Left ventricle myocardium inferior (tissue), 1 donor: ENCODE results near the gene SDK1. TPM values are rescaled to one million over a fixed set of nuclear protein-coding genes. Genes with fewer than 3 reads are reported as not detected.

ENCODE experiments used
- DNase-seq: peaks from one replicate; pipeline ENCODE4 v3.0.0-alpha.2; 2020
- H3K27ac ChIP-seq: fragments of 200-600 bp; replicated peaks from 2 replicates; pipeline ENCODE4 v1.8.0; 2021
- H3K27me3 ChIP-seq: fragments of 200-600 bp; 2 replicates; pipeline ENCODE4 v1.8.0; 2021; ENCODE audit warnings: low read depth
- H3K36me3 ChIP-seq: fragments of 200-600 bp; 2 replicates; pipeline ENCODE4 v1.8.0; 2021
- H3K4me1 ChIP-seq: fragments of 200-600 bp; 2 replicates; pipeline ENCODE4 v1.8.0; 2021
- H3K4me3 ChIP-seq: fragments of 200-600 bp; 2 replicates; pipeline ENCODE4 v1.8.0; 2021; ENCODE audit warnings: mild to moderate bottlenecking, moderate library complexity
- H3K9me3 ChIP-seq: fragments of 200-600 bp; replicated peaks from 2 replicates; pipeline ENCODE4 v1.8.0; 2021
- CTCF ChIP-seq: fragments of 200-600 bp; IDR thresholded peaks from 2 replicates; pipeline ENCODE4 v1.8.0; 2021; ENCODE audit warnings: antibody characterized with exemption, mild to moderate bottlenecking, borderline replicate concordance
- intact Hi-C: fragments of 100-400 bp; cut with micrococcal nuclease; formaldehyde crosslinking; loops from one replicate; pipeline ENCODE4 v1.11.0; 2022
- total RNA-seq: library from RNA; stranded (reverse); fragmentation: NEBNext Ultra II Directional; extraction: Animal tissue kit (Norgen Biotek cat#: 25700); gene quantifications from one replicate; pipeline ENCODE4 v1.2.1, GENCODE V29; 2021
- donor health status: DM: no; HTN: yes; CAD: no; lungs with severe emphysema.

Gene SDK1
- total RNA-seq, 1 donor from 2014 or later: 1.3 TPM

GRCh38 chr7:3272691-3273141 is 28.3 kb upstream of the SDK1 start:
- intact Hi-C loops: no loop called here
- Histone ChIP-seq H3K4me3 (no peak overlapping the region), H3K4me1 (no peaks in the 10 kb centered on the region), H3K27ac (no peak overlapping the region), H3K9me3 (peaks cover 3% of the 10 kb centered on the region), H3K36me3 (no peaks in the 10 kb centered on the region), H3K27me3 (no peaks in the 10 kb centered on the region)
- no peak for DNase-seq
- TF ChIP-seq CTCF: no peak

GRCh38 chr7:3274131-3274530 is 26.9 kb upstream of the SDK1 start:
- DNase-seq: no peak
- H3K36me3 ChIP-seq: no peaks in the 10 kb centered on the region
- intact Hi-C loops: no loop called here

GRCh38 chr7:3277604-3278572 is 23.2 kb upstream of the SDK1 start:
- Histone ChIP-seq H3K4me1 (no peaks in the 10 kb centered on the region), H3K36me3 (no peaks in the 10 kb centered on the region), H3K27ac (no peak overlapping the region), H3K9me3 (peaks cover 4% of the 10 kb centered on the region), H3K4me3 (no peak overlapping the region), H3K27me3 (no peaks in the 10 kb centered on the region)
- intact Hi-C loops: no loop called here
- no peak for DNase-seq
- TF ChIP-seq CTCF: no peak

More at GRCh38 chr7:3274131-3274530, 26.9 kb upstream of the SDK1 start:
- Histone ChIP-seq H3K9me3 (peaks cover 4% of the 10 kb centered on the region), H3K4me3 (no peak overlapping the region), H3K4me1 (no peaks in the 10 kb centered on the region), H3K27me3 (no peaks in the 10 kb centered on the region), H3K27ac (no peak overlapping the region)
- no peak for TF ChIP-seq CTCF

DNA sequence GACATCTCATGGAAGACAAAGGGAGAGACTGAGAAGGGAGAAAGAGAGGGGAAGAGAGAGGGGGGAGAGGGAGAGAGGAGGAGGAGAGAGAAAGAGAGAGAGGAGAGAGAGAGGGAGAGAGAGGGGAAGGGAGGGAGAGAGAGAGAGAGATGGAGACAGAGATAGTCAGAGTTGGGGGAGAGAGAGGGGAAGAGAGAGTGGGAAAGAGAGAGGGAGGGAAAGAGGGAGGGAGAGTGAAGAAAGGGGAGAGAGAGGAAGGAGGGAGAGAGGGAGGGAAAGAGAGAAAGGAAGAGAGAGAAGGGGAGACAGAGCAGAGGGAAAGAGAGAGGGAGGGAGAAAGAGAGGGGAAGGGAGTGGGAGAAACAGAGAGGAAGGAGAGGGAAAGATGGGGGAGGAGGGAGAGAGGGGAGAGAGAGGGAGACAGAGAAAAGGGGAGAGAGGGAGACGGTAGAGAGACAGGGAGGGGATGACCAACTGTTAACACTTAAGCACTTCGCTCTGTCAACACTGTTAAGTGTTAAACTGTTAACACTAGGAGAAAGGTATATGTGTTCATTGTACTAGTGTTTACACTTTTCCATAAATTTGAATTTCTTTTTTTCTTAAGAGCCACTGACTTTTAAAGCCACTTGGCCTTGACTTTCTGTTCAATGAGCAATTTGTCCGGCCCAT is 21.8 kb upstream of the SDK1 start:
- TF ChIP-seq CTCF: no peak
- Histone ChIP-seq H3K27ac (no peak overlapping the region), H3K4me1 (no peaks in the 10 kb centered on the region), H3K9me3 (peaks cover 4% of the 10 kb centered on the region), H3K36me3 (no peaks in the 10 kb centered on the region), H3K27me3 (no peaks in the 10 kb centered on the region), H3K4me3 (no peak overlapping the region)
- no peak for DNase-seq
- intact Hi-C loops: no loop called here

GRCh38 chr7:3280445-3280844 is 20.6 kb upstream of the SDK1 start:
- intact Hi-C loops: no loop called here
- Histone ChIP-seq H3K4me3 (no peak overlapping the region), H3K9me3 (peaks cover 4% of the 10 kb centered on the region), H3K4me1 (no peaks in the 10 kb centered on the region), H3K27ac (no peak overlapping the region), H3K27me3 (no peaks in the 10 kb centered on the region), H3K36me3 (no peaks in the 10 kb centered on the region)
- no peak for DNase-seq
- no peak for TF ChIP-seq CTCF
